ENCODE measurements around the gene ZNF263. TPM values are rescaled to one million over a fixed set of nuclear protein-coding genes. Genes with fewer than 3 reads are reported as not detected.
A peak's percentile ranks its signal among the peaks of the same experiment; 100 is the strongest.

ZNF263 gene
- total and polyA plus RNA-seq, 10 of the 15 experiments (the other 5 are each of a cell fraction or from before 2014, with no cell fraction given) = 4.7 to 45.6 (median 24.5) TPM

DNA sequence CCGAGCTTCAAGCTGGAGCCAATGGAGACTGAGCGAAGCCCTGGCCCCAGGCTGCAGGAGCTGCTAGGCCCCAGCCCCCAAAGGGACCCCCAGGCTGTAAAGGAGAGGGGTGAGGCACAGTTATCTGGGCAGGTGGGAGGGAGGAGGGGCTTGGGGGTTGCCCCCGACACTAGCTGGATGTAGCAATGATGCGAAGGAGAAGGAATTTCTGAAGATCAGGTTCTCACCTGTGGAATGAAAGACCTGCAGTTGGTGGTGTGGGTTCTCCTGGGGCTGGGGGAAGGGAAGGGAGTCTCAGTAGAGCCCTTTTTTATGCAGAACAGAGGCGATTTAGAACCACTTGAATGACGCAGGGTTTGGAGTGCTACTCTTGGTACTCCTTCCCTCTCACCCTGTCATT is 1.8 kb downstream of the ZNF263 start:
- ATAC-seq (no peak), FAIRE-seq (no peak), DNase-seq (ENCODE audit: low read depth, low spot score) (no peak)
- Histone ChIP-seq H4K20me1 (ENCODE audit: control insufficient read depth, insufficient read depth) (no peaks in the 10 kb centered on the region), H3K4me3 (peak overlapping the region; percentile 91), H3K27ac (ENCODE audit: control insufficient read depth, insufficient read depth) (no peak overlapping the region), H2AFZ (ENCODE audit: control insufficient read depth, low read depth, low read length) (no peak overlapping the region), H3K79me2 (ENCODE audit: control insufficient read depth, insufficient read depth, low read length) (peaks cover 32% of the 10 kb centered on the region), H3K4me2 (ENCODE audit: control insufficient read depth, insufficient read depth) (peak overlapping the region; percentile 99), H3K27me3 (replicated peaks in 1 of 2; ENCODE audit: control insufficient read depth in 2 of 2, insufficient read depth in 2 of 2, low read length in 1 of 2) (no peaks in the 10 kb centered on the region), H3K9ac (ENCODE audit: control insufficient read depth, insufficient read depth, low read length) (no peak overlapping the region), H3K9me3 (replicated peaks; ENCODE audit: control insufficient read depth, insufficient read depth, low read length) (peaks cover 41% of the 10 kb centered on the region), H3K36me3 (ENCODE audit: control insufficient read depth in 2 of 2, insufficient read depth in 2 of 2, low read length in 1 of 2) (peaks cover 16 to 35% of the 10 kb centered on the region in 2 experiments), H3K4me1 (ENCODE audit: control insufficient read depth, insufficient read depth, low read length) (peaks cover 10% of the 10 kb centered on the region; the same call in 1 of the 2 replicates)
- RAD21 ChIA-PET (ENCODE audit: unreplicated experiment) = no interaction called here
- TF ChIP-seq, protein P1, sequence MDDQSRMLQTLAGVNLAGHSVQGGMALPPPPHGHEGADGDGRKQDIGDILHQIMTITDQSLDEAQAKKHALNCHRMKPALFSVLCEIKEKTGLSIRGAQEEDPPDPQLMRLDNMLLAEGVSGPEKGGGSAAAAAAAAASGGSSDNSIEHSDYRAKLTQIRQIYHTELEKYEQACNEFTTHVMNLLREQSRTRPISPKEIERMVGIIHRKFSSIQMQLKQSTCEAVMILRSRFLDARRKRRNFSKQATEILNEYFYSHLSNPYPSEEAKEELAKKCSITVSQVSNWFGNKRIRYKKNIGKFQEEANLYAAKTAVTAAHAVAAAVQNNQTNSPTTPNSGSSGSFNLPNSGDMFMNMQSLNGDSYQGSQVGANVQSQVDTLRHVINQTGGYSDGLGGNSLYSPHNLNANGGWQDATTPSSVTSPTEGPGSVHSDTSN (IDR thresholded peaks at IDR 0.05; ENCODE audit: insufficient replicate concordance, low read depth, low read length) = no peak
- TF ChIP-seq POLR2AphosphoS5 (IDR thresholded peaks at IDR 0.05; ENCODE audit: low read length) = 0 out of 2 replicates have a peak, but pooled peaks have one; percentile 19
- no peak for TF ChIP-seq SMAD5 (IDR thresholded peaks at IDR 0.05; ENCODE audit: low read depth)
- TF ChIP-seq EP300 (IDR thresholded peaks at IDR 0.05; ENCODE audit: borderline replicate concordance in 1 of 2, control insufficient read depth in 1 of 2, low read depth in 2 of 2, low read length in 2 of 2) = no peak
- TF ChIP-seq NRF1 (conservative IDR thresholded peaks at IDR 0.05; ENCODE audit: low read depth, low read length) = no peak
- no peak for TF ChIP-seq NFYA (IDR thresholded peaks at IDR 0.05; ENCODE audit: borderline replicate concordance, low read depth, low read length)
- in situ Hi-C loops (cut with MboI) (no loop called here), intact Hi-C loops (cut with micrococcal nuclease; ENCODE audit: unreplicated experiment) (loop anchor here (10.0 kb wide), 1 partner anchor 120 kb away; the partner anchor contains the start of genes ZNF174 and ZSCAN32)
- POLR2A ChIA-PET = no interaction called here
- 91% methylated on average over 6 of the region's 6 CpGs for WGBS (ENCODE audit: insufficient coverage, insufficient replicate concordance, low lambda C conversion rate, missing lambda C conversion rate)
- CTCF ChIA-PET = interaction anchor here (0.8 kb wide), 1 partner anchor 20 kb away, joined by 3 read pairs; no protein-coding TSS in a partner anchor
- BruUV-seq (replicated peaks) = no TSS peak
- SMC1A ChIA-PET (ENCODE audit: uncharacterized antibody, unreplicated experiment) = no interaction called here
